ENCODE data around the gene C3. TPM values are rescaled to one million over a fixed set of nuclear protein-coding genes. Genes with fewer than 3 reads are reported as not detected.

C3 gene
- total RNA-seq (2022) (842 and 872 TPM in 2 replicates), Bru-seq, nascent RNA (percentile 78 among the genes with signal in this experiment), BruChase-seq, experiment 1, labeled RNA remaining after a 6-hour chase (percentile 94 among the genes with signal in this experiment), BruChase-seq, experiment 2, labeled RNA remaining after a 2-hour chase (percentile 86 among the genes with signal in this experiment)
- long read RNA-seq, full-length matches to known transcripts, result 83 of 844 reads
- long read RNA-seq, partial matches to known transcripts, result 697 of 844 reads
- long read RNA-seq, other reads (novel, unspliced or antisense), result 64 of 844 reads

DNA sequence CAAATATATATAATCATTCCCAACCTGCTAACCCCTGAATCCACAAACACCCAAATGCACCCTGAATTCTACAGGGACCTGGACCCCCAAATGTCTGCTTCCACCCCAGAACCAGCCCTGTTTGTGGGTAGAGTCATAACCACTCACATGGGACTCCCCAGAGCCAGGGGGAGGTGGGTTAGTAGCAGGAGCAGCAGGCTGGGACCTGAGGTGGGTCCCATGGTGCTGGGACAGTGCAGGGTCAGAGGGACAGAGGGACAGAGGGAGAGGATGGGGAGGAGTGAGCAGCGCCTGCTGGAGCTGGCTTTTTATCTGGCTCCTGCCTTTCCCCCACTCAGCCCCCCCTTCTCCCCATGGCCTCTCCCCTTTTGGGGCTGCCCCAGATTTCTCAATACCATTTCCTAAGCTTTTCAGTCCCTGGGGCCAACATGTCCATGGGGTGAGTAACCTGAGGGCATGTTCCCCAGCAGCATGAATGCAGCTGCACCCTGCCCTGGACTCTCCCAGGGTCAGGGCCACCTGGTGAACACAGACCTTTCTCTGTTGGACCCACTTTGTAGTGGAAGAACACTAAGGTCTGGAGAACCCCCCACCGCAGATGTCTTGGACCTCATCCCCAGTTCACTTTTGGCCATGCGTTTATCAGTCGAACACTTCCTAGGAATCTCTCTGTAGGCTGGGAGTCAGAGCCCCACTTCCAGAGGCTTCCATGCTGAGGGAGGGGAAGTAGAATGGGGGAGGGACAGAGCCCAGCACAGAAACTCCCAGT is at the start of gene C3:
C3 (minus strand) TSS at position 282 of the 769 bp plus-strand sequence; CDS start at position 221, 61 bp downstream.
- Mint-ChIP-seq H3K36me3 (ENCODE audit: insufficient read depth, unreplicated experiment) (peaks cover 56% of the 10 kb centered on the region), H3K4me1 (ENCODE audit: insufficient read depth, unreplicated experiment) (peaks cover 47% of the 10 kb centered on the region), H3K9me3 (ENCODE audit: unreplicated experiment) (peaks cover 8% of the 10 kb centered on the region), H3K4me3 (ENCODE audit: unreplicated experiment) (peak within 1 kb of the TSS; percentile 95), H3K27me3 (ENCODE audit: insufficient read depth, unreplicated experiment) (no peaks in the 10 kb centered on the region), H3K27ac (ENCODE audit: low read depth, unreplicated experiment) (peak within 1 kb of the TSS; percentile 82)
- peak; percentile 98 for DNase-seq (ENCODE audit: unreplicated experiment)
- TF ChIP-seq, protein P1, sequence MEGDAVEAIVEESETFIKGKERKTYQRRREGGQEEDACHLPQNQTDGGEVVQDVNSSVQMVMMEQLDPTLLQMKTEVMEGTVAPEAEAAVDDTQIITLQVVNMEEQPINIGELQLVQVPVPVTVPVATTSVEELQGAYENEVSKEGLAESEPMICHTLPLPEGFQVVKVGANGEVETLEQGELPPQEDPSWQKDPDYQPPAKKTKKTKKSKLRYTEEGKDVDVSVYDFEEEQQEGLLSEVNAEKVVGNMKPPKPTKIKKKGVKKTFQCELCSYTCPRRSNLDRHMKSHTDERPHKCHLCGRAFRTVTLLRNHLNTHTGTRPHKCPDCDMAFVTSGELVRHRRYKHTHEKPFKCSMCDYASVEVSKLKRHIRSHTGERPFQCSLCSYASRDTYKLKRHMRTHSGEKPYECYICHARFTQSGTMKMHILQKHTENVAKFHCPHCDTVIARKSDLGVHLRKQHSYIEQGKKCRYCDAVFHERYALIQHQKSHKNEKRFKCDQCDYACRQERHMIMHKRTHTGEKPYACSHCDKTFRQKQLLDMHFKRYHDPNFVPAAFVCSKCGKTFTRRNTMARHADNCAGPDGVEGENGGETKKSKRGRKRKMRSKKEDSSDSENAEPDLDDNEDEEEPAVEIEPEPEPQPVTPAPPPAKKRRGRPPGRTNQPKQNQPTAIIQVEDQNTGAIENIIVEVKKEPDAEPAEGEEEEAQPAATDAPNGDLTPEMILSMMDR (IDR thresholded peaks at IDR 0.05; ENCODE audit: unreplicated experiment), result no peak
- POLR2A ChIA-PET, result interaction anchor here (0.6 to 7.7 kb wide), 21 partner anchors 11 to 663 kb away, joined by 3 to 189 read pairs (median 4); partner anchors contain the start of genes CRB3, GPR108, SH2D3A and SLC25A23
- intact Hi-C loops (cut with micrococcal nuclease), result loop anchor here (1.0 to 5.0 kb wide), 2 partner anchors 16 to 142 kb away; no protein-coding TSS in a partner anchor
- CTCF ChIA-PET, result interaction anchor here (0.5 to 2.8 kb wide), 7 partner anchors 16 to 1522 kb away, joined by 3 to 14 read pairs (median 3); partner anchors contain the start of genes GPR108 and KHSRP
- no TSS peak for BruUV-seq (replicated peaks)

DNA sequence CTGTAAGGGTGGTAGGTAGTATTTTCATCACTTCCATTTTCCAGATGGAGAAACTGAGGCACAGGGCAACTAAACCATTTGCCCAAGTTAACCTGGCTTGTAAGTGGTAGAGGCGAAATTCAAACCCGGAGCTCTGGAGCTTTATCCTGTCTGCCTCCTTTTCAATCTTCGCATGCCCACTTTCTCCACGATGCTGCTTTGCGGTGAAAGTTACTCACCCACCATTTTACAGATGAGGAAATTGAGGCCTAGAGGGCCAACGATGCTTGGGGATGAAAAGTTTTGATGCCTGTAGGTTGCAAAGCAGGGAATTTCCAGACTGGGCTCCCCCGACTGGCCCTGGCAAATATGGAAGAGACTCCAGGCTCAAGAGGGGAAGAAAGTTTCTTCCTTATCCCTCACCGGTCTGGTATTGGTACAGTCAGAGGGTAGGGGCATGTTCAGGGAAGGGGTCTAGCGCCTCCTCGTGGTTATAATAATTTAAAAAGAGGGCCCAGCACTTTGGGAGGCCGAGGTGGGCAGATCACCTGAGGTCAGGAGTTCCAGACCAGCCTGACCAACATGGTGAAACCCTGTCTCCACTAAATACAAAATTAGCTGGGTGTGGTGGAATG is 48.7 kb upstream of the C3 start:
- intact Hi-C loops (cut with micrococcal nuclease), result loop anchor here (1.0 kb wide), 1 partner anchor 31 kb away; no protein-coding TSS in a partner anchor
- H3K9me3 Mint-ChIP-seq (ENCODE audit: unreplicated experiment), result no peaks in the 10 kb centered on the region
- H3K27ac Mint-ChIP-seq (ENCODE audit: low read depth, unreplicated experiment), result no peak overlapping the region
- H3K36me3 Mint-ChIP-seq (ENCODE audit: insufficient read depth, unreplicated experiment), result peaks cover 7% of the 10 kb centered on the region
- POLR2A ChIA-PET, result interaction anchor here (3.6 to 4.9 kb wide), 2 partner anchors 31 to 94 kb away, joined by 32 to 88 read pairs; partner anchors contain the start of genes GPR108 and TRIP10
- no peaks in the 10 kb centered on the region for H3K27me3 Mint-ChIP-seq (ENCODE audit: insufficient read depth, unreplicated experiment)
- CTCF ChIA-PET, result interaction anchor here (0.6 to 1.3 kb wide), 6 partner anchors 11 to 668 kb away, joined by 3 to 4 read pairs (median 3); no protein-coding TSS in a partner anchor
- no TSS peak for BruUV-seq (replicated peaks)
- TF ChIP-seq, protein P1 (IDR thresholded peaks at IDR 0.05; ENCODE audit: unreplicated experiment), result peak; percentile 25
- peaks cover 10% of the 10 kb centered on the region for H3K4me1 Mint-ChIP-seq (ENCODE audit: insufficient read depth, unreplicated experiment)
- H3K4me3 Mint-ChIP-seq (ENCODE audit: unreplicated experiment), result no peak overlapping the region
- peak; percentile 51 for DNase-seq (ENCODE audit: unreplicated experiment)

DNA sequence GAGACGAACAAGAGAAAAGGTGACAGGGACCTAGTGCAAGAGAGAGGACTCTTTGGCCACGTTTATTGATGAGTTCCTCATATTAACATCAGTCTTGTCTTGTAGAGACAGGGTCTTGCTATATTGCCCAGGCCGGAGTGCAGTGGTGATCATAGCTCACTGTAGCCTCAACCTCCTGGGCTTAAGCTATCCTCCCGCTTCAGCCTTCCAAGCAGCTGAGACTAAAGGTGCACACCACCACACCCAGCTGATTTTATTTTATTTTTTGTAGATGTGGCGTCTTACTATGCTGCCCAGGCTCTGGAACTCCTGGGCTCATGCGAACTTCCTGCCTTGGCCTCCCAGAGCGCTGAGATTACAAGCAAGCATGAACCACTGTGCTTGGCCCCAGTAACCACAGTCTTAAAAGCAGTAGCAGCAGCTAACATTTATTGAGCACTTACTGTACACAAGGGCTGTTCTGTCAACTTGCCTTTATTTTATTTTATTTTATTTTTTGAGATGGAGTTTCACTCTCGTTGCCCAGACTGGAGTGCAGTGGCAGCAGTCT is 47.9 kb upstream of the C3 start:
- H3K27ac Mint-ChIP-seq (ENCODE audit: low read depth, unreplicated experiment), result no peak overlapping the region
- TF ChIP-seq, protein P1 (IDR thresholded peaks at IDR 0.05; ENCODE audit: unreplicated experiment), result no peak
- ChIA-PET POLR2A (interaction anchor here (0.6 to 4.9 kb wide), 5 partner anchors 13 to 971 kb away, joined by 3 to 88 read pairs (median 25); partner anchors contain the start of genes C3, GPR108 and TRIP10), CTCF (interaction anchor here (0.6 to 1.3 kb wide), 5 partner anchors 12 to 669 kb away, joined by 3 to 4 read pairs (median 3); no protein-coding TSS in a partner anchor)
- no peaks in the 10 kb centered on the region for H3K27me3 Mint-ChIP-seq (ENCODE audit: insufficient read depth, unreplicated experiment)
- DNase-seq (ENCODE audit: unreplicated experiment), result no peak
- H3K4me3 Mint-ChIP-seq (ENCODE audit: unreplicated experiment), result peak overlapping the region; percentile 76
- peaks cover 10% of the 10 kb centered on the region for H3K4me1 Mint-ChIP-seq (ENCODE audit: insufficient read depth, unreplicated experiment)
- no TSS peak for BruUV-seq (replicated peaks)
- intact Hi-C loops (cut with micrococcal nuclease), result no loop called here
- no peaks in the 10 kb centered on the region for H3K9me3 Mint-ChIP-seq (ENCODE audit: unreplicated experiment)
- H3K36me3 Mint-ChIP-seq (ENCODE audit: insufficient read depth, unreplicated experiment), result peaks cover 11% of the 10 kb centered on the region
